Measurements from ENCODE around the gene GALM.
"Not testable (repeated sequence)": the region's sequence is repeated elsewhere in the genome, so short reads cannot be mapped to it uniquely, and the experiment has no call there.

GRCh38 chr2:38703336-38703735 lies 37.4 kb downstream of the GALM start:
- TF ChIP-seq, protein P1, sequence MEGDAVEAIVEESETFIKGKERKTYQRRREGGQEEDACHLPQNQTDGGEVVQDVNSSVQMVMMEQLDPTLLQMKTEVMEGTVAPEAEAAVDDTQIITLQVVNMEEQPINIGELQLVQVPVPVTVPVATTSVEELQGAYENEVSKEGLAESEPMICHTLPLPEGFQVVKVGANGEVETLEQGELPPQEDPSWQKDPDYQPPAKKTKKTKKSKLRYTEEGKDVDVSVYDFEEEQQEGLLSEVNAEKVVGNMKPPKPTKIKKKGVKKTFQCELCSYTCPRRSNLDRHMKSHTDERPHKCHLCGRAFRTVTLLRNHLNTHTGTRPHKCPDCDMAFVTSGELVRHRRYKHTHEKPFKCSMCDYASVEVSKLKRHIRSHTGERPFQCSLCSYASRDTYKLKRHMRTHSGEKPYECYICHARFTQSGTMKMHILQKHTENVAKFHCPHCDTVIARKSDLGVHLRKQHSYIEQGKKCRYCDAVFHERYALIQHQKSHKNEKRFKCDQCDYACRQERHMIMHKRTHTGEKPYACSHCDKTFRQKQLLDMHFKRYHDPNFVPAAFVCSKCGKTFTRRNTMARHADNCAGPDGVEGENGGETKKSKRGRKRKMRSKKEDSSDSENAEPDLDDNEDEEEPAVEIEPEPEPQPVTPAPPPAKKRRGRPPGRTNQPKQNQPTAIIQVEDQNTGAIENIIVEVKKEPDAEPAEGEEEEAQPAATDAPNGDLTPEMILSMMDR (IDR thresholded peaks at IDR 0.05), result not testable (repeated sequence)
- TF ChIP-seq POLR2AphosphoS5 (IDR thresholded peaks at IDR 0.05; ENCODE audit: low read depth, low read length), result not testable (repeated sequence)
